Smooth muscle cell (in vitro differentiated cells): ENCODE results near the gene XRCC1. TPM values are rescaled to one million over a fixed set of nuclear protein-coding genes. Genes with fewer than 3 reads are reported as not detected.

Experiments used
- DNase-seq: peaks from one replicate; lab custom pipeline; 2025; ENCODE audit not compliant: unreplicated experiment; lab: John Stamatoyannopoulos, UW
- H2AFZ ChIP-seq: fragments of 200-600 bp; sonication (generic); 2 replicates; pipeline ENCODE4 v1.6.0; 2016; ENCODE audit warnings: antibody characterized with exemption, low read depth, mild to moderate bottlenecking
- H3F3A ChIP-seq: fragments of 200-600 bp; sonication (generic); 2 replicates; pipeline ENCODE4 v1.6.0; 2017; ENCODE audit warnings: antibody characterized with exemption, low read depth
- H3K27ac ChIP-seq: fragments of 200-600 bp; sonication (generic); 2 replicates; pipeline ENCODE4 v1.5.1; 2016; ENCODE audit warnings: low read depth, mild to moderate bottlenecking
- H3K27me3 ChIP-seq: fragments of 200-600 bp; sonication (generic); 2 replicates; pipeline ENCODE4 v1.6.1; 2016; ENCODE audit warnings: low read depth, mild to moderate bottlenecking
- H3K36me3 ChIP-seq: fragments of 200-600 bp; sonication (generic); 2 replicates; pipeline ENCODE4 v1.5.1; 2016; ENCODE audit warnings: low read depth
- H3K4me1 ChIP-seq: fragments of 200-600 bp; sonication (generic); 2 replicates; pipeline ENCODE4 v1.5.1; 2016; ENCODE audit warnings: low read depth
- H3K4me2 ChIP-seq: fragments of 200-600 bp; sonication (generic); 2 replicates; pipeline ENCODE4 v1.6.0; 2016; ENCODE audit warnings: mild to moderate bottlenecking
- H3K4me3 ChIP-seq: fragments of 200-600 bp; sonication (generic); 2 replicates; pipeline ENCODE4 v1.5.1; 2016; ENCODE audit warnings: mild to moderate bottlenecking
- H3K79me2 ChIP-seq: fragments of 200-600 bp; sonication (generic); 2 replicates; pipeline ENCODE4 v1.6.0; 2016; ENCODE audit warnings: low read depth, mild to moderate bottlenecking
- H3K9ac ChIP-seq: fragments of 200-600 bp; sonication (generic); 2 replicates; pipeline ENCODE4 v1.6.0; 2016; ENCODE audit warnings: low read depth
- H3K9me3 ChIP-seq: fragments of 200-600 bp; sonication (generic); replicated peaks from 2 replicates; pipeline ENCODE4 v1.5.1; 2016; ENCODE audit warnings: low read depth
- H4K20me1 ChIP-seq: fragments of 200-600 bp; sonication (generic); 2 replicates; pipeline ENCODE4 v1.6.0; 2016; ENCODE audit warnings: low read depth
- WGBS: methylation state at CpG from one replicate; pipeline ENCODE4 v1.1.7; 2016; ENCODE audit warnings: low lambda C conversion rate; 5-methylcytosine and 5-hydroxymethylcytosine counted together
- polyA plus RNA-seq: library from polyadenylated mRNA; unstranded; fragments of >200 nt; fragmentation: Nextera tagmentation; extraction: Ambion mirVana; gene quantifications from 2 replicates; pipeline ENCODE4 v1.2.1, GENCODE V29; 2016
- total RNA-seq: library from RNA; depleted of rRNA; stranded (reverse); fragments of >200 nt; gene quantifications from 2 replicates; pipeline ENCODE4 v1.2.3, GENCODE V29; 2014
- TF ChIP-seq, protein P1 (sequence below): fragments of 200-600 bp; sonication (generic); IDR thresholded peaks from 2 replicates; pipeline ENCODE4 v1.5.1; 2017; ENCODE audit warnings: borderline replicate concordance, mild to moderate bottlenecking, antibody characterized with exemption; ENCODE audit not compliant: insufficient read depth, poor library complexity, severe bottlenecking

The XRCC1 gene
- total and polyA plus RNA-seq, 2 experiments from 2014 or later: 24.9 to 35.1 TPM

DNA sequence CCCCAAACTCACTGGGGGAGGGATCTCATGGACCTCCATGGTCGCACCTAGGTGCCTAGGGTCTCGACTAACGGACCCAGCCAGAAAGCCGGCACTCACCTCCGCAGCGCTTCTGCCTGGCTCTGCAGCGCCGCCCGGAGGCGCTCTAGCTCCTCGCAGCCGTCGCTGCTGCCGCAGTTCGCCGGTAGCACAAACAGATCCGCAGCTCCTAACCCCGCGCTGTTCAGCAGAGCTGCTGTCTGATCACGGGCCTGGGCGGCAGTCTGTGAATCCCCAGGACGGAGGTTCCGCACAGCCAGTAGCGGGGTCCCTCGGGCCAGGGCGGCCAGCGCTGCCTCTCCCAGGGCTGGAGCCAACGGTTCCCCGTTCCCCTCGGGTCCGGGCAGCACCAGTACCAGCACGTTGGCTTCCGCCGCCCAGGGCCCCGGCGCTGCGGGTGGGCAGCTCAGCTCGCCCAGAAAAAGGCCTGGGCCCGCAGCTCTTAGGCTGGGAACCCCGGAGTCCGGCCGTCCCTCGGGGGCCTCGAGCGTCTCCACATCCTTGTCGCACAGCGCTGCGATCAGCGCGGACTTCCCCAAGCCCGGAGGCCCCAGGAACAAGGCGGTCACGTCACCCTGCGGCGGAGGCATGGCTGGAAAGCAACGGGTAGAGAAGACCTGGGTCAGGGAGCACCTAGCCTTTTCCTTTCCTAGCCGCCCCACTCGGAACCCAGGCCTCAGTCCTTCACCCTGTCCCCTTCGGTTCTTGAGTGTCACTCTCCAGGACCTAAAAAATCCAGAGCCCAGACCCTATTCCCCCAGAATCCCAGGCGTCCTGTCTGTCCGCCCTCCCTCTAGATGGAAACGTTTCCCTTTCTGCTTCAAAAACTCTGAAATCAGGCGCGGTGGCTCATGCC is 19.6 kb upstream of the XRCC1 start:
- Histone ChIP-seq H2AFZ (no peak overlapping the region), H3K9ac (peak overlapping the region; percentile 96), H3K9me3 (no peaks in the 10 kb centered on the region), H3K4me2 (peak overlapping the region; percentile 91), H3K27ac (peak overlapping the region; percentile 100), H3K79me2 (peaks cover 58% of the 10 kb centered on the region), H3K27me3 (no peaks in the 10 kb centered on the region), H3F3A (no peaks in the 10 kb centered on the region), H3K4me3 (peak overlapping the region; percentile 81), H3K4me1 (peaks cover 13% of the 10 kb centered on the region), H3K36me3 (no peaks in the 10 kb centered on the region), H4K20me1 (peaks cover 46% of the 10 kb centered on the region)
- TF ChIP-seq, protein P1, sequence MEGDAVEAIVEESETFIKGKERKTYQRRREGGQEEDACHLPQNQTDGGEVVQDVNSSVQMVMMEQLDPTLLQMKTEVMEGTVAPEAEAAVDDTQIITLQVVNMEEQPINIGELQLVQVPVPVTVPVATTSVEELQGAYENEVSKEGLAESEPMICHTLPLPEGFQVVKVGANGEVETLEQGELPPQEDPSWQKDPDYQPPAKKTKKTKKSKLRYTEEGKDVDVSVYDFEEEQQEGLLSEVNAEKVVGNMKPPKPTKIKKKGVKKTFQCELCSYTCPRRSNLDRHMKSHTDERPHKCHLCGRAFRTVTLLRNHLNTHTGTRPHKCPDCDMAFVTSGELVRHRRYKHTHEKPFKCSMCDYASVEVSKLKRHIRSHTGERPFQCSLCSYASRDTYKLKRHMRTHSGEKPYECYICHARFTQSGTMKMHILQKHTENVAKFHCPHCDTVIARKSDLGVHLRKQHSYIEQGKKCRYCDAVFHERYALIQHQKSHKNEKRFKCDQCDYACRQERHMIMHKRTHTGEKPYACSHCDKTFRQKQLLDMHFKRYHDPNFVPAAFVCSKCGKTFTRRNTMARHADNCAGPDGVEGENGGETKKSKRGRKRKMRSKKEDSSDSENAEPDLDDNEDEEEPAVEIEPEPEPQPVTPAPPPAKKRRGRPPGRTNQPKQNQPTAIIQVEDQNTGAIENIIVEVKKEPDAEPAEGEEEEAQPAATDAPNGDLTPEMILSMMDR: peak; percentile 73
- WGBS: 6% methylated on average over 64 of the region's 64 CpGs
- peak; percentile 52 for DNase-seq

DNA sequence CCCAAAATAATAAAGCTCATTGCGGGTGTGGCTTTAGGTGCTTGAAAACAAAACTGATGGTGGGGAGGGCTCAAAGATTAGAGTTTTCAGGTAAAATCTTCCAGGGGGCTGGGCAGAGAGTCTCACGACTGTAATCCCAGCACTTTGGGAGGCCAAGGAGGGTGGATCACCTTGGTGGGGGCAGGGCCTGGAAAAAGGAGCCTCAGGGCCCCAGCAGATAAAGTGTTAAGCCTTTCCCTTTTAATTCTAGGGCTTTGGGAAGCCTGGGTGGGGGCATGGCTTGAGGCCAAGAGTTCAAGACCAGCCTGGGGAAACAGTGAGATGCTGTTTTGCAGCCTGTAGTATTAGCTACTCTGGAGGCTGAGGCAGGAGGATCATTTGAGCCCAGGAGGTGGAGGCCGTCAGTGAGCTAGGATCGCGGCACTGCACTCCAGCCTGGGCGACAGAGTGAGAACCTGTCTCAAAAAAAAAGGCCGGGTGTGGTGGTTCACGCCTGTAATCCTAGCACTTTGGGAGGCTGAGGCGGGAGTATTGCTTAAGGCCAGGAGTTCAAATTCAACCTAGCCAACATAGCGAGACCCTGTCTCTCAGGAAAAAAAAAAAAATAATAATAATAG is 18.9 kb upstream of the XRCC1 start:
- peaks cover 13% of the 10 kb centered on the region for H3K4me1 ChIP-seq
- no peaks in the 10 kb centered on the region for H3K9me3 ChIP-seq
- H2AFZ ChIP-seq: no peak overlapping the region
- no peaks in the 10 kb centered on the region for H3K27me3 ChIP-seq
- 97% methylated on average over 10 of the region's 10 CpGs for WGBS
- TF ChIP-seq, protein P1: no peak
- peak overlapping the region; percentile 96 for H3K9ac ChIP-seq
- H4K20me1 ChIP-seq: peaks cover 50% of the 10 kb centered on the region
- no peak for DNase-seq
- no peaks in the 10 kb centered on the region for H3F3A ChIP-seq
- H3K36me3 ChIP-seq: no peaks in the 10 kb centered on the region
- H3K79me2 ChIP-seq: peaks cover 58% of the 10 kb centered on the region
- H3K4me2 ChIP-seq: peak overlapping the region; percentile 91
- H3K4me3 ChIP-seq: peak overlapping the region; percentile 81
- peak overlapping the region; percentile 100 for H3K27ac ChIP-seq

DNA sequence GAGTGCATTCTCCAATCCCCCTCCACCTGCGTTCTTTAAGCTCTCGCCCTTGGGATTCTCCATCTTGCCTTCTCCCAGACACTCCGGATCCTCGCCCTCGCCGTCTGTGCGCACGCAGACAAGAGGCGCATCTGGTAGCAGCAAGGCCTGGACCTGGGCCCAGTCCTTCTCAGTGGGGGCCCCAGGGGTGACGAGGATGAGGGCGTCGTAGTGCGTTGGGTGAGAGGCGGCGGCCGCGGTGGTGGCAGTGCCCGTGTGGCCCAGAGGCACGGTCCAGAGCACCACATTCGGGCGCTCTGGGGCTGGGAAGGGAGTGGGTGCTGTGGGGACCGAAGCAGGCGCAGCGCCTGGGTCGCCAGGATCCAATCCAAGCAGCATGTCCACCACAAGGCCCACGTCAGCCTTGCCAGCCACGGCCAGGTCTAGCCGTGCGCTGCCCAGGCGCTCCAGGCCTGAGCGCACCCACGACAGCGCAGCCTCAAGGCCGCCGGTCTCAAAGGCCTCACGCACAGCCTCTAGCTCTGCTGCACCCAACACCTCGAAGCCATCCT is 17.5 kb upstream of the XRCC1 start:
- no peak overlapping the region for H3K4me3 ChIP-seq
- no peak overlapping the region for H2AFZ ChIP-seq
- H3K79me2 ChIP-seq: peaks cover 53% of the 10 kb centered on the region
- 96% methylated on average over 33 of the region's 37 CpGs for WGBS
- H3K4me2 ChIP-seq: no peak overlapping the region
- no peaks in the 10 kb centered on the region for H3K27me3 ChIP-seq
- TF ChIP-seq, protein P1: no peak
- no peak for DNase-seq
- H4K20me1 ChIP-seq: peaks cover 50% of the 10 kb centered on the region
- H3F3A ChIP-seq: no peaks in the 10 kb centered on the region
- H3K27ac ChIP-seq: no peak overlapping the region
- no peaks in the 10 kb centered on the region for H3K9me3 ChIP-seq
- no peak overlapping the region for H3K9ac ChIP-seq
- H3K36me3 ChIP-seq: no peaks in the 10 kb centered on the region
- H3K4me1 ChIP-seq: peaks cover 11% of the 10 kb centered on the region
